Measurements from ENCODE around the gene NBPF1. TPM values are rescaled to one million over a fixed set of nuclear protein-coding genes. Genes with fewer than 3 reads are reported as not detected.
"Not testable (repeated sequence)": the region's sequence is repeated elsewhere in the genome, so short reads cannot be mapped to it uniquely, and the experiment has no call there.

The NBPF1 gene
- total RNA-seq, 1 donor from 2014 or later: 4.9 TPM

DNA sequence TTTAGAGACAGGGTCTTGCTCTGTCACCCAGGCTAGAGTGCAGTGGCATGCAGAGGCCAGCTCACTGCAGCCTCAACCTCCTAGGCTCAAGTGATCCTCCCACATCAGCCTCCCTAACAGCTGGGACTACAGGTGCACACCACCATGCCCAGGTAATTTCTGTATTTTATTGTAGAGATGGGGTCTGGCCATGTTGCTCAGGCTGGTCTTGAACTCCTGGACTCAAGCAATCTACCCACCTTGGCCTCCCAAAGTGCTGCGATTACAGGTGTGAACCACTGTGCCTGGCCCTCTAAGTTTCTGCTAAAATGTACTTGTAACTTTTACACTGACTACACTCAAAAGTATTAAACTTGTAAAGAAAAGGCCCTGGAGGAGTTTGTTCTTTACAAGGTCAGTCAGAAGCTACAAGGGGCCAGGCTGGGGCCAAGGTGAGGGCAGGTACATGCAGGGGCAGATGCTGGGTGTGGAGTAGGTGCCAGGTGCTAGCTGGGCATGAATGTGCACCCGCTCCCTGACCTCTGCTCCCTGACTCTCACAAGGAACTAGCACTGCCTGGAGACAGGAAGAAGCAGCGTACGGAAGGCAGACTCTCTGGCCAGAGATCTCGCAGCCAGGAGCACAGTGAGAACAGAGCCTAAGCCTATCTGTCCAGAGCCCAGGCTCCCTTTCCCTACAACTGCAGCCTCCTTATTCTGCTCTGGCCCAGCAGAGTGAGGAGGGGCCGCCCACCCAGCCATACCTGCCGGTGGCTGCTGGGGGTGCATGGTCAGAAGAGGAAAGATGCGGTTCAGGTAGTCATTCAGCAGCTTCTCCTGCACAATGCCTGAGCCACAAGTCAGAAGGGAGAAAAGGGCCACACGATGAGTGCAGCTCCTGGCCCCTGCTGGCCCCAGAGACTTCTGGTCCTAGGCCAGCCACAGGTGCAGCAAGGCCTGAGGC is 28.9 kb upstream of the NBPF1 start:
- intact Hi-C loops (cut with micrococcal nuclease): not testable (repeated sequence)

DNA sequence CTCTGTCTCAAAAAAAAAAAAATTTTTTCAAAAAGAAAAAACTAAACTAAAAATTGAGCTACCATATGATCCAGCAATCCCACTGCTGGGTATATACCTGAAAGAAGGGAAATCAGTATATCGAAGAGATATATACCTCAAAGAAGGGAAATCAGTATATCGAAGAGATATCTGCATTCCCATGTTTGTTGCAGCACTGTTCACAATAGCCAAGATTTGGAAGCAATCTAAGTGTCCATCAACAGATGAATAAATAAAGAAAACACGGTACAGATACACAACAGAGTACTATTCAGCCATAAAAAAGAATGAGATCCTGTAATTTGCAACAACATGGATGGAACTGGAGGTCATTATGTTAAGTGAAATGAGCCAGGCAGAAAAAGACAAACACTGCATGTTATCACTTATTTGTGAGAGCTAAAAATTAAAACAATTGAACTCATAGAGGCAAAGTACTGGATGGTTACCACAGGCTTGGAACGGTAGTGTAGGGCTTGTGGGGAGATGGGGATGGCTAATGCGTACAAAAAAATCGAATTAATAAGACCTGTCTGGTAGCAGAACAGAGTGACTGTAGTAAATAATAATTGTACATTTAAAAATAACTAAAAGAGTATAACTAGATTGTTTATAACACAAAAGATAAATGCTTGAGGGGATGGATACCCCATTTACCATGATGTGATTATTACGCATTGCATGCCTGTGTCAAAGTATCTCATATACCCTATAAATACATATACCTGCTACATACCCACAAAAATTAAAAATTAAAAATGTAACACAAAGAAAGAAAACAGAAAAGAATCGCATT is 28.0 kb upstream of the NBPF1 start:
- intact Hi-C loops (cut with micrococcal nuclease): not testable (repeated sequence)

DNA sequence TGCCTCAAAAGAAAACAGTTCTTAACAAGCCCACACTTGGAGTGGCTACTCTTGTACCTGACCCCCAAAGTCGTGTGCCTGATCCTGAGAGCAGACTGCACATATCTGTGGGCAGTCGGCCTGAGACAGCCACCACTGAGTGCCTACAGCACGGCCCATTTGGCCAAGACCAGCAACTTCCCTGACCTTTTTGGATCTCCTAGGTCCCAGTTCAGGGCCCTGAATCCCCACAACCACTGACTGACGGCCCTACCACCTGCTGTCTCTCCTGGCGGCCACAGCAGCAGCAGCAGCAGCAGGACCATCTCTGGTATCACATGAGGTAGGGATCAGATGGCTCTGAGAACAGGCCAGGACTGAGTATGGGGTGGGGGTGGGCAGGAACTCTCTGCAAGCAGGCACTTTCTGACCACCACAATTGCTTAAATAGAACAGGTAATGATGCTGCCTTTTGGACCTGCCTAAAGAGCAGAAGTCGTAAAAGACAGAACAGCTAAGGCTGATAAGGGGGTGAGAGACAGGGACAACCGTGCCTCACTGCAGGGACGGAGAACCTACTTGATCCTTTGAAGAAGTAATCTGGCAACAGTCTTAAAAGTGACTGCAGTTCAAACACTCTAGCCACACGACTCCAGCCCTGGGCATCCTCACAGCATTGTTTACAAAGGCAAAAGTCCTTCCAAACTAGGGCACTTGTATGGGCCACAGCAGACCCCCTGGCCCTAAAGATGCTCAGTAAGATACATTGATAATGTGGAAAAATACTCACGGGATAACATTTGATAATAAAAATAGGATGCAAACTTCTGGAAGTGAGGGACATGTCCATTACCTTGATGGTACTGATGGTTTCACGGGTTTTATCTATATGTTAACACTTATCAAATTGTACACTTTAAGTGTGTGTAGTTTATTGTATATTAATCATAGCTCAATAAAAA is 26.0 kb upstream of the NBPF1 start:
- intact Hi-C loops (cut with micrococcal nuclease): not testable (repeated sequence)

GRCh38 chr1:16637941-16638778 is 24.8 kb upstream of the NBPF1 start:
- intact Hi-C loops (cut with micrococcal nuclease): not testable (repeated sequence)

DNA sequence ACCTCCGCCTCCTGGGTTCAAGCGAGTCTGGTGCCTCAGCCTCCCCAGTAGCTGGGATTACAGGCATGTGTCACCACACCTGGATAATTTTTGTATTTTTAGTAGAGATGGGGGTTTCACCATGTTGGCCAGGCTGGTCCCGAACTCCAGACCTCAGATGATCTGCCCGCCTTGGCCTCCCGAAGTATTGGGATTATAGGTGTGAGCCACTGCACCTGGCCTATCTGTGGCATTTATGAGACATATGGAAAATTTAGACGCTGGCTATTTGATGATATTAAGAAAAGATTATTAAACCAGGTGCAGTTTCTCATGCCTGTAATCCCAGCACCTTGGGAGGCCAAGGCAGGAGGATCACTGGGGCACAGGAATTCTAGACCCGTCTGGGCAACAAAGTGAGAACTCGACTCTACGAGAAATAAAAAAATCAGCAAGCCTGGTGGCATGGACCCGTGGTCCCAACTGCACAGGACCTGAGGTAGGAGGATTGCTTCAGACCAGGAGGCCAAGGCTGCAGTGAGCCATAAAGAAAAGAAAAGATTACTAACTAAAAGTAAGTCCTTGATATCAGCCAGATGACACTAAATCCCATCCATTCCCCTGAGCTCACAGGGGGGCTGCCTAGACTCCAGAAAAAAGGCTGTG is 23.3 kb upstream of the NBPF1 start:
- intact Hi-C loops (cut with micrococcal nuclease): not testable (repeated sequence)

- intact Hi-C loops (cut with micrococcal nuclease): not testable (repeated sequence)
Measured at GRCh38 chr1:16635959-16636358, 22.6 kb upstream of the NBPF1 start.

- intact Hi-C loops (cut with micrococcal nuclease): not testable (repeated sequence)
Measured at GRCh38 chr1:16633540-16634282, 20.3 kb upstream of the NBPF1 start.

GRCh38 chr1:16632044-16632850 is 18.9 kb upstream of the NBPF1 start:
- intact Hi-C loops (cut with micrococcal nuclease): not testable (repeated sequence)

DNA sequence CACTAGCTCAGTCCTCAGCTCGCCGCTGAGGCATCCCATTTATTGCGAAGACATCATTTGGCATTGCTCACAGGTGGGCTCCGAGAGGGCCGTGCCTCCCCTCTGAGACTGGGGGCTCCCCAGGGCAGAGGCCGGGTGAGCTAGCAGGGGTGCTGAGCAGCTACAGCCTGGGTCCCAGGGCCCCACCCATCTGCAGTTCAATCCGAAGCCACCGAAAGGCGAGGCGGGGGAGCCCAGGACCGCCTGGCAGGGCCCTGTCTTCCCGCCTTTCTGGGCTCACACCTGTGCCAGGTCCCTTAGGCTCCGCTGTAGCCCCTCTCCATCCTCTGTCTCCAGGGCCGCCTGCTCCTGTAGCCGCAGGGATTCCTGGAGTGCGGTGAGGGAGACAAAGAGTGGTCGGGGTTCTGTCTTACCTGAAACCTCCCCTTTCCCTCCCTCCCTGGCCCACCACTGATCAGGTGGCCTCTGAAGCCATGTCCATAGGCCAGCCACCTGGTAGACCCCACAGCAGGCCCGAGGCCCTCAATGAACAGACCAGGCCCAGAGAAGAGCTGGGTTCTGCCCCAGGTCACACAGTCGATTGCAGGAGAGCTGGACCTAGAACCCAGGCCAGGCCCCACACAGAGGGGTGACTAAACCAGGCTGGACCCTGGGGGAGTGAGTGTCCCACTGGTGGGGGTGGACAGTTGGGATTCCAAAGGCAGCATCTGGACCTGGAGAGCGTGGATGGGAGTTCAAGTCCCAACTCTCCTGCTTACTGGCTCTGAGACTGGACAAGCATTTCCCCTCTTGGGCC is 18.1 kb upstream of the NBPF1 start:
- intact Hi-C loops (cut with micrococcal nuclease): no loop called here

DNA sequence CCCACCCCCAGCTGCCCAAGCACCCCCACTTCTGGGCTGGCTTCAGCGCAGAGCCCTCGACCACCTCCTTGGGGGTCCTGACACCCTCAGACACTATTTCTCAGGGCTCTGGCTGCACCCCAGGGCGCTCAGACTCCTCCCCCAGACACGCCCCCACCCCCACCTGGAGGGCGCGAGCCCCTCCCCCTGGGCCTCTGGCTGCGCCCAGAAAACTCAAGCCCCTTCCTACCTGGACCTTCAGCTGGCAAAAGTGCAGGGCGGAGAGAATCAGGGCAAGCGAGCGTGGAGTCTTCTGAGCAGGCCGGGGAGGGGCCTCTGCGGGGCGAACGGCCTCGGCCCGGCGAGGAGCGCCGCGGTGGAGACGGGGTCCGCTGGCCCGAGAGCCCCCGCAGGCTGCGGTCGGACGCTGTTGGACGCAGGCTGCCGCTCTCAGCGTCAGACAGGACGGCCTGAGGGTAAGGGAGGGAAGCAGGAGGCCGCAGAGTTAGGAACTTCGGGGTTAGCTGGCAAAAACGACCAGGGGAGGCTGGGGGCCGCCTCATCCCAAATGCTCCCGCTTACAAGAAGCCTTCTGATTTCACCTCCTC is 17.4 kb upstream of the NBPF1 start:
- intact Hi-C loops (cut with micrococcal nuclease): no loop called here

- intact Hi-C loops (cut with micrococcal nuclease): not testable (repeated sequence)
Measured at GRCh38 chr1:16629916-16630530, 16.7 kb upstream of the NBPF1 start.

GRCh38 chr1:16628361-16629111 is 15.2 kb upstream of the NBPF1 start:
- intact Hi-C loops (cut with micrococcal nuclease): no loop called here

- intact Hi-C loops (cut with micrococcal nuclease): not testable (repeated sequence)
Measured at GRCh38 chr1:16626409-16626983, 13.1 kb upstream of the NBPF1 start.

DNA sequence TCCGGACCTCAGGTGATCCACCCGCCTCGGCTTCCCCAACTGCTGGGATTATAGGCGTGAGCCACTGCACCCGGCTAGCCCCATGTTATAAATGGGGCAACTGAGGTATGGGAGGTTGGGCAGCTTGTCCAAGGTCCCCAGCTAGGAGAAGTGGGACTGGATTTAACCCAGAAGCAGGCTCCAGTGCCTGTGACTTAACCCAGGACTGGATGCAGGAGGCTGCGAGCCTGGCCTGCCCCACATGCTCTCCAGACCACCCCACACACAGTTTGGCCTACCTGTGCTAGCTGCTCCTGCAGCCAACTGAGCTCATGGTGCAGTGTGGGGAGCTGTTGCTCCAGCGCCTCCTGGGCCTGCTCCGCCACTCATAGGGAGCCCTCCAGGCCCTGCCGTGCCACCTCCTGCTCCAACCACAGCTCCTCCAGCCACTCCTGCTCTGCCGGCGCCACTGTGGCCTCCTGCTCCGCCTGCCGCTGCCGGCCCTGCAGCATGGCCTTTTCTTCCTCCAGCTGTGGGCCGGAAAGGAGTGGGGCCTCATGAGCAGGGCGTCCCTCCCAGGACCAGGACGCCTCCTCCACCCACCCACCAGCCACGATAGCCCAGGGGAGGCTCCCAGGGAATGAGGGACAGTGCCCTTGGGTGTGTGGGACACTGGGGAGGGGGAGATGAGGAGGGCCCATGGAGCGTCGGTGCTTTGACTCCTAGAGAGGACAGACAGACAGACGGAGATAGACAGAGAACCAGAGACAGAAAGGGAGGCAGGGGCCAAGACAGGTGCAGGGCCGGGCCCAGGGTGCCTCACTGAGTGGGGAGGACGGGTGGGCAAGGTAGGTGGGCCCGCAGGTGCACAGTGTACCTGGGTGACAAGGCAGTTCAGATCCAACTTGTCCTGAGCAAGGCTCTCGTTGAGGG is 12.4 kb upstream of the NBPF1 start:
- intact Hi-C loops (cut with micrococcal nuclease): loop anchor here (1.0 kb wide), 1 partner anchor 12 kb away; the partner anchor contains the start of gene NBPF1

Measured in T-helper 1 cell treated with Interleukin-12 subunit alpha and Interleukin-12 subunit beta and Interleukin-4 antibody, amounts not matched to agents 30 ng/mL and 1 ng/mL, for 36 hours (primary cell).